ENCODE results near the gene PIGA. TPM values are rescaled to one million over a fixed set of nuclear protein-coding genes. Genes with fewer than 3 reads are reported as not detected.

PIGA gene
- total RNA-seq, 4 donors from 2014 or later, result 3.2 to 6.6 (median 4.2) TPM

GRCh38 chrX:15322472-15322871 is 12.9 kb downstream of the PIGA start:
- no peak for DNase-seq (ENCODE audit: extremely low spot score)
- 81% methylated on average over 5 of the region's 5 CpGs for WGBS
- no peaks in the 10 kb centered on the region for H3K27me3 ChIP-seq
- intact Hi-C loops (cut with DNase I), result no loop called here
- no peak overlapping the region for H3K4me3 ChIP-seq
- peaks cover 0 to 39% (median 9%) of the 10 kb centered on the region in 4 donors for H3K36me3 ChIP-seq
- H3K4me1 ChIP-seq, result no peaks in the 10 kb centered on the region
- TF ChIP-seq CTCF (IDR thresholded peaks at IDR 0.05) (no peak), POLR2AphosphoS5 (IDR thresholded peaks at IDR 0.05) (no peak), POLR2A (IDR thresholded peaks at IDR 0.05; ENCODE audit: low read depth) (no peak), EP300 (IDR thresholded peaks at IDR 0.05) (no peak)
- no peaks in the 10 kb centered on the region for H3K9me3 ChIP-seq
- no peak overlapping the region for H3K27ac ChIP-seq (replicated peaks in 1 of 4)

- no peak overlapping the region for H3K27ac ChIP-seq (replicated peaks in 1 of 4)
- 82% methylated on average over 3 of the region's 3 CpGs for WGBS
- H3K27me3 ChIP-seq, result no peaks in the 10 kb centered on the region
- no peaks in the 10 kb centered on the region for H3K4me1 ChIP-seq
- intact Hi-C loops (cut with DNase I), result no loop called here
- H3K4me3 ChIP-seq, result no peak overlapping the region
- TF ChIP-seq CTCF (IDR thresholded peaks at IDR 0.05), result no peak
- no peak for TF ChIP-seq EP300 (IDR thresholded peaks at IDR 0.05)
- no peak for TF ChIP-seq POLR2A (IDR thresholded peaks at IDR 0.05; ENCODE audit: low read depth)
- peaks cover 0 to 39% (median 9%) of the 10 kb centered on the region in 4 donors for H3K36me3 ChIP-seq
- no peak for DNase-seq (ENCODE audit: extremely low spot score)
- H3K9me3 ChIP-seq, result no peaks in the 10 kb centered on the region
These were observed 13.3 kb downstream of the PIGA start for GRCh38 chrX:15322072-15322471.

GRCh38 chrX:15321447-15321846 is 13.9 kb downstream of the PIGA start:
- Histone ChIP-seq H3K27ac (replicated peaks in 1 of 4) (no peak overlapping the region), H3K4me3 (no peak overlapping the region), H3K27me3 (no peaks in the 10 kb centered on the region), H3K4me1 (no peaks in the 10 kb centered on the region), H3K9me3 (no peaks in the 10 kb centered on the region), H3K36me3 (peaks cover 0 to 39% (median 9%) of the 10 kb centered on the region in 4 donors)
- DNase-seq (ENCODE audit: extremely low spot score), result no peak
- no peak for TF ChIP-seq POLR2A (IDR thresholded peaks at IDR 0.05; ENCODE audit: low read depth)
- no peak for TF ChIP-seq POLR2AphosphoS5 (IDR thresholded peaks at IDR 0.05)
- no peak for TF ChIP-seq EP300 (IDR thresholded peaks at IDR 0.05)
- no peak for TF ChIP-seq CTCF (IDR thresholded peaks at IDR 0.05)
- 63% methylated on average over 4 of the region's 4 CpGs for WGBS
- intact Hi-C loops (cut with DNase I), result no loop called here

- no peak for DNase-seq (ENCODE audit: extremely low spot score)
- Histone ChIP-seq H3K9me3 (no peaks in the 10 kb centered on the region), H3K36me3 (peaks cover 0 to 34% (median 9%) of the 10 kb centered on the region in 4 donors), H3K4me3 (no peak overlapping the region), H3K27ac (replicated peaks in 1 of 4) (no peak overlapping the region), H3K4me1 (no peaks in the 10 kb centered on the region), H3K27me3 (no peaks in the 10 kb centered on the region)
- WGBS, result 63% methylated on average over 4 of the region's 4 CpGs
- TF ChIP-seq POLR2AphosphoS5 (IDR thresholded peaks at IDR 0.05) (no peak), EP300 (IDR thresholded peaks at IDR 0.05) (no peak), POLR2A (IDR thresholded peaks at IDR 0.05; ENCODE audit: low read depth) (no peak)
- intact Hi-C loops (cut with DNase I), result no loop called here
These were observed 15.0 kb downstream of the PIGA start for GRCh38 chrX:15320297-15320696.

- intact Hi-C loops (cut with DNase I), result no loop called here
- Histone ChIP-seq H3K27ac (replicated peaks in 1 of 4) (no peak overlapping the region), H3K4me1 (no peaks in the 10 kb centered on the region), H3K27me3 (no peaks in the 10 kb centered on the region), H3K9me3 (no peaks in the 10 kb centered on the region), H3K4me3 (no peak overlapping the region), H3K36me3 (peaks cover 0 to 22% (median 4%) of the 10 kb centered on the region in 4 donors)
- no peak for DNase-seq (ENCODE audit: extremely low spot score)
- no peak for TF ChIP-seq EP300 (IDR thresholded peaks at IDR 0.05)
- TF ChIP-seq POLR2AphosphoS5 (IDR thresholded peaks at IDR 0.05), result no peak
- TF ChIP-seq CTCF (IDR thresholded peaks at IDR 0.05), result no peak
- TF ChIP-seq POLR2A (IDR thresholded peaks at IDR 0.05; ENCODE audit: low read depth), result no peak
- 82% methylated on average over 4 of the region's 4 CpGs for WGBS
These were observed 16.2 kb downstream of the PIGA start for GRCh38 chrX:15319075-15319474.

All from esophagus muscularis mucosa (tissue), 4 donors.